Measurements from ENCODE around the gene MARK3. TPM values are rescaled to one million over a fixed set of nuclear protein-coding genes. Genes with fewer than 3 reads are reported as not detected.

MARK3 gene
- total and polyA plus RNA-seq, 2 donors (not counting 1 experiment from before 2014, with no cell fraction given) = 73.0 to 142 TPM

DNA sequence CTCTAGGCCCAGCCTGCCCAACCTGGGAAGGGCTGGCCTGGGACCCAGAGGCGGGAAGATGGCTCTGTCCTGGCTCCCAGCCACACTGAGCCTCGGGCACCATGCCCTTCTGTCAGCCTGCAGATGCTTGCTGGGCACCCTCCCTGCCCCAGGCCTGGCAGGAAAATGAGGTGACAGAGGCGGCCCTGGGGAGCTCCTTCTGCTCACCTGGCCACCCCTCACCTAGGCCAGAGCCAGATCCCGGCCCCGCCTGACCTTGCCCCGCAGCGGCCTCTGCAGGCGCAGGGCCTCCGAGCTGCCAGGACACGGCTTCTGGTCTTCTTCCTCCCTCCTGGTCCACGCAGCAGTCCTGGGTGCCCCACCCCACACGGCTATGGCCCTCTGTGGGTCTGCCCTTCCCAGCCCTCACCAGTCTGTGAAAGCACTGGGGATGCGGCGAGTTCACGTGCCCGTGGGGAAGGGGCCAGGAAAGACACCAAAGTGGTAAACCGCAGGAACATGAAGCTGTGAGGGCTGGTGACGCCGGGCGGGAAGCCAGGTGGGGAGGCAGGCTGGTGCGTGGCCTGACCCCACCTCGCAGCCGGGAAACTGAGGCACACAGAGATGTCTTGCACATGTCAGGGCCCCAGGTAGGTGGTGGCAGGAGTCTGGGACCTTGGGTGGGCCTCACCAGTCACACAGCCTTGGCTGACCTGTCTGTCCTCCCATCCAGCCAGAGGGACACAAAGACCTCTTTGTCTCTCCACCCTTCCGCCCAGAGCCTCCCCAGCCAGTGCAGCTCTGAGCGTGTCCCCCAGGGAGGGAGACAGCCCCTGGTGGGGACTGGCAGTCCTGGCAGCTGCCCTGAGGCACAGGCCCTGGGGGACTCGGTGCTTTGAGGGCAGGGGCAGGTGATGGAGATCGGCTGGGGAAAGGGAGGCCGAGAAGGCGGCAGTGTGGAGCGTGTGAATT is 164.4 kb downstream of the MARK3 start:
- Histone ChIP-seq H3K9ac (ENCODE audit: low read length) (no peak overlapping the region), H3K27me3 (replicated peaks in 1 of 4; ENCODE audit: control extremely low read depth in 1 of 4, control insufficient read depth in 3 of 4, insufficient read depth in 4 of 4, low read length in 3 of 4) (peaks cover 0 to 6% (median 0%) of the 10 kb centered on the region in 4 experiments), H2AFZ (ENCODE audit: insufficient read depth, low read depth, low read length, poor library complexity, severe bottlenecking) (no peak overlapping the region), H3K4me2 (replicated peaks; ENCODE audit: low read depth, low read length, poor library complexity, severe bottlenecking) (no peak overlapping the region), H3K27ac (ENCODE audit: low read length in 2 of 2) (no peak overlapping the region), H3K36me3 (replicated peaks in 1 of 2; ENCODE audit: control extremely low read depth in 1 of 2, control insufficient read depth in 1 of 2, extremely low read depth in 1 of 2, insufficient read depth in 2 of 2, low read length in 1 of 2) (peaks cover 0 to 3% of the 10 kb centered on the region in 2 experiments), H3K9me3 (ENCODE audit: control extremely low read depth in 1 of 3, control insufficient read depth in 2 of 3, insufficient read depth in 1 of 3, low read length in 2 of 3) (no peaks in the 10 kb centered on the region), H3K4me1 (ENCODE audit: control insufficient read depth in 2 of 2, insufficient read depth in 2 of 2, low read length in 2 of 2) (peaks cover 0 to 6% of the 10 kb centered on the region in 2 donors), H3K4me3 (ENCODE audit: control extremely low read depth in 1 of 5, extremely low read depth in 1 of 5, insufficient read depth in 1 of 5, low read depth in 2 of 5, low read length in 4 of 5) (no peak overlapping the region), H4K20me1 (ENCODE audit: control insufficient read depth, insufficient read depth, low read length, poor library complexity, severe bottlenecking) (peaks cover 39% of the 10 kb centered on the region), H3K79me2 (ENCODE audit: control insufficient read depth, insufficient read depth, low read length) (peaks cover 55% of the 10 kb centered on the region)
- Mint-ChIP-seq H3K4me1 (peaks cover 4% of the 10 kb centered on the region), H3K9me3 (ENCODE audit: insufficient read depth) (no peaks in the 10 kb centered on the region), H3K27ac (no peak overlapping the region), H3K27me3 (no peaks in the 10 kb centered on the region), H3K4me3 (no peak overlapping the region)
- CTCF ChIA-PET = interaction anchor here (9.3 kb wide), 1 partner anchor 30 kb away, joined by 128 read pairs; no protein-coding TSS in a partner anchor
- ATAC-seq (ENCODE audit: low read depth) (no peak), DNase-seq (no peak)
- POLR2A ChIA-PET = no interaction called here
- intact Hi-C loops (cut with micrococcal nuclease) = loop anchor here (5.0 kb wide), 1 partner anchor 472 kb away; no protein-coding TSS in a partner anchor
- TF ChIP-seq, protein P1, sequence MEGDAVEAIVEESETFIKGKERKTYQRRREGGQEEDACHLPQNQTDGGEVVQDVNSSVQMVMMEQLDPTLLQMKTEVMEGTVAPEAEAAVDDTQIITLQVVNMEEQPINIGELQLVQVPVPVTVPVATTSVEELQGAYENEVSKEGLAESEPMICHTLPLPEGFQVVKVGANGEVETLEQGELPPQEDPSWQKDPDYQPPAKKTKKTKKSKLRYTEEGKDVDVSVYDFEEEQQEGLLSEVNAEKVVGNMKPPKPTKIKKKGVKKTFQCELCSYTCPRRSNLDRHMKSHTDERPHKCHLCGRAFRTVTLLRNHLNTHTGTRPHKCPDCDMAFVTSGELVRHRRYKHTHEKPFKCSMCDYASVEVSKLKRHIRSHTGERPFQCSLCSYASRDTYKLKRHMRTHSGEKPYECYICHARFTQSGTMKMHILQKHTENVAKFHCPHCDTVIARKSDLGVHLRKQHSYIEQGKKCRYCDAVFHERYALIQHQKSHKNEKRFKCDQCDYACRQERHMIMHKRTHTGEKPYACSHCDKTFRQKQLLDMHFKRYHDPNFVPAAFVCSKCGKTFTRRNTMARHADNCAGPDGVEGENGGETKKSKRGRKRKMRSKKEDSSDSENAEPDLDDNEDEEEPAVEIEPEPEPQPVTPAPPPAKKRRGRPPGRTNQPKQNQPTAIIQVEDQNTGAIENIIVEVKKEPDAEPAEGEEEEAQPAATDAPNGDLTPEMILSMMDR (IDR thresholded peaks at IDR 0.05) = no peak
- TF ChIP-seq EZH2 (IDR thresholded peaks at IDR 0.05; ENCODE audit: borderline replicate concordance, insufficient read depth, low read depth, low read length, poor library complexity, severe bottlenecking) = no peak
- 89% methylated on average over 26 of the region's 30 CpGs for WGBS (ENCODE audit: insufficient coverage)

Measured in B cell (primary cell).